ENCODE data around the gene SEL1L3. TPM values are rescaled to one million over a fixed set of nuclear protein-coding genes. Genes with fewer than 3 reads are reported as not detected.

Gene SEL1L3
- total RNA-seq, 1 donor: 83.6 TPM

DNA sequence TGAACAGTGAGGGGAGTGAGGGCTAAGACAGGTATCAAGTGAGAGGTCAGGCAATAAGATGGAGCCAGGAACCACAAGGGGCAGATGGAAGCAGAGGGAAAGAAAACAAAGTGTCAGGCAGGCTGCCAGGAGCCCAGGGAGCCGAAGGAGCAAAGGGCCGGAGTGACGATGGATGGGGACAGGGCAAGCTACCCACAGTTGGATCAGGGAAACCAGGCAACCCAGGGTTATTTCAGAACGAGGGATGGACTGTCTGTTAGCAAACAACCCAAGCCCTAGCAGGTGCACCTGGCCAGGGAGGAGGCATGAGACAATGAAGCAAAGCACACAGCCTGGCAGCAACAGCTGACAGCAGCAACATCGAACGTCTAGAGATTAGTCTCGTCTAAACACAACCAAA lies 39.2 kb downstream of the SEL1L3 start:
- Histone ChIP-seq H3K9me3 (ENCODE audit: low read depth, low read length) (no peaks in the 10 kb centered on the region), H2AFZ (ENCODE audit: low read length) (no peak overlapping the region), H3K4me2 (ENCODE audit: insufficient read depth, low read length) (no peak overlapping the region), H3K36me3 (ENCODE audit: insufficient read depth, low read length) (peaks cover 30% of the 10 kb centered on the region), H4K20me1 (ENCODE audit: insufficient read depth, low read length) (no peaks in the 10 kb centered on the region), H3K79me2 (ENCODE audit: insufficient read depth, low read length) (no peaks in the 10 kb centered on the region), H3K27me3 (ENCODE audit: insufficient read depth, low read length) (no peaks in the 10 kb centered on the region), H3K4me3 (ENCODE audit: insufficient read depth, low read length) (no peak overlapping the region), H3K4me1 (ENCODE audit: insufficient read depth, low read length) (peaks cover 5% of the 10 kb centered on the region), H3K27ac (ENCODE audit: low read depth, low read length) (no peak overlapping the region)
- DNase-seq (ENCODE audit: insufficient read length, low spot score, missing footprints): no peak
- TF ChIP-seq, protein P1, sequence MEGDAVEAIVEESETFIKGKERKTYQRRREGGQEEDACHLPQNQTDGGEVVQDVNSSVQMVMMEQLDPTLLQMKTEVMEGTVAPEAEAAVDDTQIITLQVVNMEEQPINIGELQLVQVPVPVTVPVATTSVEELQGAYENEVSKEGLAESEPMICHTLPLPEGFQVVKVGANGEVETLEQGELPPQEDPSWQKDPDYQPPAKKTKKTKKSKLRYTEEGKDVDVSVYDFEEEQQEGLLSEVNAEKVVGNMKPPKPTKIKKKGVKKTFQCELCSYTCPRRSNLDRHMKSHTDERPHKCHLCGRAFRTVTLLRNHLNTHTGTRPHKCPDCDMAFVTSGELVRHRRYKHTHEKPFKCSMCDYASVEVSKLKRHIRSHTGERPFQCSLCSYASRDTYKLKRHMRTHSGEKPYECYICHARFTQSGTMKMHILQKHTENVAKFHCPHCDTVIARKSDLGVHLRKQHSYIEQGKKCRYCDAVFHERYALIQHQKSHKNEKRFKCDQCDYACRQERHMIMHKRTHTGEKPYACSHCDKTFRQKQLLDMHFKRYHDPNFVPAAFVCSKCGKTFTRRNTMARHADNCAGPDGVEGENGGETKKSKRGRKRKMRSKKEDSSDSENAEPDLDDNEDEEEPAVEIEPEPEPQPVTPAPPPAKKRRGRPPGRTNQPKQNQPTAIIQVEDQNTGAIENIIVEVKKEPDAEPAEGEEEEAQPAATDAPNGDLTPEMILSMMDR (IDR thresholded peaks at IDR 0.05; ENCODE audit: extremely low read depth, low read depth, low read length): no peak

DNA sequence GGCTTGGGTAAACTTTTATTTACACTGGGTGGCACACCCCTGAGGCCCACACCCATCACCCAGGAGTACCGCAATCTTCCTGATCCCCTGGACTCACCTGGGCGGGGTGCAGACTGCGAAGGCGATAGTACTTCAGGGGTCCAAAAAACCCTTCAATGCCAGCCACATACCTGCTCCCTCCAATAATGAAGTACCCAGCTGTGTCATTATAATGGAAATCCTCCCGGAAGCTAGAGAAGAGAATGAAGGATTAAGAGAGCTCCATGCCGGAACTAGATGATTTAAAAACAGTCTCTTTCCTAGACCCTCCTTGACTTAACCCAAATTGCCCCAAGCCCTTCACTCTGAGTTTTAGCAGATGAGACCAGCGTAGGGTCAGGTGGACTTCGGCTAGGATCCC lies 40.9 kb downstream of the SEL1L3 start:
- Histone ChIP-seq H3K27ac (ENCODE audit: low read depth, low read length) (no peak overlapping the region), H3K4me1 (ENCODE audit: insufficient read depth, low read length) (peaks cover 22% of the 10 kb centered on the region), H4K20me1 (ENCODE audit: insufficient read depth, low read length) (no peaks in the 10 kb centered on the region), H3K36me3 (ENCODE audit: insufficient read depth, low read length) (peaks cover 30% of the 10 kb centered on the region), H3K4me3 (ENCODE audit: insufficient read depth, low read length) (no peak overlapping the region), H3K9me3 (ENCODE audit: low read depth, low read length) (no peaks in the 10 kb centered on the region), H2AFZ (ENCODE audit: low read length) (no peak overlapping the region), H3K79me2 (ENCODE audit: insufficient read depth, low read length) (no peaks in the 10 kb centered on the region), H3K27me3 (ENCODE audit: insufficient read depth, low read length) (no peaks in the 10 kb centered on the region), H3K4me2 (ENCODE audit: insufficient read depth, low read length) (no peak overlapping the region)
- TF ChIP-seq, protein P1 (IDR thresholded peaks at IDR 0.05; ENCODE audit: extremely low read depth, low read depth, low read length): no peak
- DNase-seq (ENCODE audit: insufficient read length, low spot score, missing footprints): no peak

DNA sequence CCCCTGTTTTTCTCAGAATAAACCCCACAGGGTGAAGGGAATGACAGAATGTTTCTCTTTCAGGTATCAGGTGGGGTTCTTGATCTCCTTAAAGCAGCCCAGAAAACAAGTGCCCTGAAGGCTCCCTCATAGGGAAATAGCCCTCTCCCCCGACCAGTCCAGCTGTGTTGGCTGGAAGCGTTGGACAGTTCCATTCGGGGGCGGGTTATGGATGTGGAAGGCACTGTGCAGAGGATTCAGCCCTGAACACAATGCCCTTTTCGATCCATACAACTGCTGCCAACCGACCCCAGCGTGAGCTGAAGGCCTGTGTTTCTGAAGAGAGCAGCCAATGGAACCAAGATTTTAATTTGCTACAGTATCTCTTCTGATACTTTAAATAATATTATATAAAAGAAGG lies 41.5 kb downstream of the SEL1L3 start:
- H3K27ac ChIP-seq (ENCODE audit: low read depth, low read length): no peak overlapping the region
- no peak for DNase-seq (ENCODE audit: insufficient read length, low spot score, missing footprints)
- H3K9me3 ChIP-seq (ENCODE audit: low read depth, low read length): no peaks in the 10 kb centered on the region
- no peaks in the 10 kb centered on the region for H3K79me2 ChIP-seq (ENCODE audit: insufficient read depth, low read length)
- no peaks in the 10 kb centered on the region for H4K20me1 ChIP-seq (ENCODE audit: insufficient read depth, low read length)
- no peaks in the 10 kb centered on the region for H3K27me3 ChIP-seq (ENCODE audit: insufficient read depth, low read length)
- no peak overlapping the region for H3K4me2 ChIP-seq (ENCODE audit: insufficient read depth, low read length)
- TF ChIP-seq, protein P1 (IDR thresholded peaks at IDR 0.05; ENCODE audit: extremely low read depth, low read depth, low read length): no peak
- no peak overlapping the region for H2AFZ ChIP-seq (ENCODE audit: low read length)
- peaks cover 30% of the 10 kb centered on the region for H3K36me3 ChIP-seq (ENCODE audit: insufficient read depth, low read length)
- H3K4me3 ChIP-seq (ENCODE audit: insufficient read depth, low read length): no peak overlapping the region
- peaks cover 28% of the 10 kb centered on the region for H3K4me1 ChIP-seq (ENCODE audit: insufficient read depth, low read length)

DNA sequence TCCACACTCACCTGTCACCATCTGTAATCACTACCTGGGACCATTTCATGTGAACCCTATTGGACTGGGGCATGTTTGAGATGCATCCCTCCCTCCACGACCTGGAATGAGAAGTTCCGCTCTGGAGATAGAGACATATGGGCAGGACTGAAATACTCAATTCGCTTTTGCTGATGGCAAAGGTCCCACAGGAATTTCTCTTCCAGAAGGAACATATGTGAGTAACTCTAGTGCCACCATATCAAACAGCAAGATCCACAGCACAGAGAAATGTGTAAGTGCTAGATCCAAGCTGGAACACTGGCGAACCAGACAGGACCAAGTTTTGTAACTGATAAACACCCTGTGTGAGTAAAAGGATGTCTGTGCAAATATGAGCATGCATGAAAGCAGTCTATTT lies 43.9 kb downstream of the SEL1L3 start:
- Histone ChIP-seq H3K79me2 (ENCODE audit: insufficient read depth, low read length) (no peaks in the 10 kb centered on the region), H3K4me3 (ENCODE audit: insufficient read depth, low read length) (no peak overlapping the region), H3K27me3 (ENCODE audit: insufficient read depth, low read length) (no peaks in the 10 kb centered on the region), H3K4me2 (ENCODE audit: insufficient read depth, low read length) (peak overlapping the region; percentile 71), H3K36me3 (ENCODE audit: insufficient read depth, low read length) (peaks cover 30% of the 10 kb centered on the region), H3K27ac (ENCODE audit: low read depth, low read length) (no peak overlapping the region), H3K4me1 (ENCODE audit: insufficient read depth, low read length) (peaks cover 51% of the 10 kb centered on the region), H4K20me1 (ENCODE audit: insufficient read depth, low read length) (no peaks in the 10 kb centered on the region), H2AFZ (ENCODE audit: low read length) (no peak overlapping the region), H3K9me3 (ENCODE audit: low read depth, low read length) (no peaks in the 10 kb centered on the region)
- TF ChIP-seq, protein P1 (IDR thresholded peaks at IDR 0.05; ENCODE audit: extremely low read depth, low read depth, low read length): no peak
- DNase-seq (ENCODE audit: insufficient read length, low spot score, missing footprints): no peak

Data from osteoblast (primary cell).